Activated CD8-positive, alpha-beta memory T cell treated with anti-CD3 and anti-CD28 coated beads for 24 hours (primary cell): ENCODE results near the gene SLC25A3.
"Not testable (repeated sequence)": the region's sequence is repeated elsewhere in the genome, so short reads cannot be mapped to it uniquely, and the experiment has no call there.

ENCODE experiments used
- DNase-seq: peaks from one replicate; pipeline ENCODE4 v3.0.0-alpha.2; 2020

Gene SLC25A3

GRCh38 chr12:98595243-98595988 is 1.9 kb downstream of the SLC25A3 start:
- no peak for DNase-seq

GRCh38 chr12:98597313-98597712 is 3.8 kb downstream of the SLC25A3 start:
- not testable (repeated sequence) for DNase-seq

GRCh38 chr12:98601924-98602323 is 8.4 kb downstream of the SLC25A3 start:
- no peak for DNase-seq

GRCh38 chr12:98606359-98606988 is 13.0 kb downstream of the SLC25A3 start:
- DNase-seq, result no peak

GRCh38 chr12:98610596-98610995 is 17.1 kb downstream of the SLC25A3 start:
- no peak for DNase-seq

GRCh38 chr12:98612696-98613334 is 19.3 kb downstream of the SLC25A3 start:
- DNase-seq, result no peak

- DNase-seq, result no peak
Observed at GRCh38 chr12:98618952-98619351, 25.5 kb downstream of the SLC25A3 start.

- no peak for DNase-seq
Observed at GRCh38 chr12:98635657-98636323, 42.3 kb downstream of the SLC25A3 start.

GRCh38 chr12:98637068-98637467 is 43.6 kb downstream of the SLC25A3 start:
- DNase-seq, result no peak

GRCh38 chr12:98638009-98638408 is 44.5 kb downstream of the SLC25A3 start:
- no peak for DNase-seq

GRCh38 chr12:98639491-98639890 is 46.0 kb downstream of the SLC25A3 start:
- no peak for DNase-seq

GRCh38 chr12:98642801-98643200 is 49.3 kb downstream of the SLC25A3 start:
- not testable (repeated sequence) for DNase-seq

GRCh38 chr12:98644433-98644711 is 50.9 kb downstream of the SLC25A3 start:
- no peak for DNase-seq

GRCh38 chr12:98644712-98645571 is 51.5 kb downstream of the SLC25A3 start, which contains the start of the genes APAF1 and IKBIP:
Gene APAF1 (plus strand): TSS chr12:98645290. CDS start chr12:98648360, 3,070 bp downstream.
Gene IKBIP (minus strand): TSS chr12:98644788. CDS start chr12:98644701, 87 bp downstream.
- DNase-seq, result peak; percentile 99

GRCh38 chr12:98645572-98646067 is 52.1 kb downstream of the SLC25A3 start:
- no peak for DNase-seq

- DNase-seq, result no peak
Observed at GRCh38 chr12:98646294-98647090, 53.0 kb downstream of the SLC25A3 start.

- no peak for DNase-seq
Observed at GRCh38 chr12:98651328-98651727, 57.8 kb downstream of the SLC25A3 start.

- DNase-seq, result no peak
Observed at GRCh38 chr12:98653866-98654493, 60.5 kb downstream of the SLC25A3 start.
